Ureter (tissue), 1 donor: ENCODE results near the gene CXCL12. TPM values are rescaled to one million over a fixed set of nuclear protein-coding genes. Genes with fewer than 3 reads are reported as not detected.

ENCODE experiments used
- DNase-seq: peaks from one replicate; pipeline ENCODE4 v3.0.0-alpha.2; 2020; ENCODE audit warnings: low spot score
- total RNA-seq: library from RNA; stranded (reverse); gene quantifications from one replicate; pipeline ENCODE4 v1.2.4, GENCODE V29; 2023
- donor health status: DM: yes; HTN: yes; CAD: no.

CXCL12 gene
- total RNA-seq, 1 donor from 2014 or later: 73.1 TPM

- DNase-seq: no peak
These were observed 49.4 kb downstream of the CXCL12 start for GRCh38 chr10:44335330-44336021.

- DNase-seq: no peak
These were observed 50.2 kb downstream of the CXCL12 start for GRCh38 chr10:44334621-44335184.

- no peak for DNase-seq
These were observed 50.8 kb downstream of the CXCL12 start for GRCh38 chr10:44334091-44334490.

GRCh38 chr10:44333511-44333910, 51.4 kb downstream of the CXCL12 start:
- DNase-seq: no peak

- DNase-seq: no peak
These were observed 52.4 kb downstream of the CXCL12 start for GRCh38 chr10:44332465-44332864.

GRCh38 chr10:44330431-44330830, 54.5 kb downstream of the CXCL12 start:
- DNase-seq: no peak

GRCh38 chr10:44327461-44327860, 57.4 kb downstream of the CXCL12 start:
- no peak for DNase-seq
